Body of pancreas (tissue), 4 donors: ENCODE measurements around the gene SLC44A1.

Experiments used
- CTCF ChIP-seq, 7 experiments: fragments of 450-650 bp in 4 of 7; fragments of 200-600 bp in 3 of 7; sonication (generic) in 3 of 7; IDR thresholded peaks; one replicate each; pipeline ENCODE4 v1.5.1; 2016 to 2019; ENCODE audit warnings: antibody characterized with exemption in 7 of 7
- POLR2A ChIP-seq, 3 donors: fragments of 450-650 bp; IDR thresholded peaks; one replicate each; pipeline ENCODE4 v1.6.1; 2016; ENCODE audit warnings: antibody characterized with exemption in 3 of 3, mild to moderate bottlenecking in 2 of 3

- no peak for TF ChIP-seq CTCF (IDR thresholded peaks at IDR 0.05)
- no peak for TF ChIP-seq POLR2A (IDR thresholded peaks at IDR 0.05)
Measured at GRCh38 chr9:105435453-105435852, 191.0 kb downstream of the SLC44A1 start.
